PC-3 (cell line): ENCODE measurements around the gene ATE1.

Source experiments
- CTCF ChIP-seq: fragments of 300-600 bp; sonication (generic); conservative IDR thresholded peaks from 2 replicates; pipeline ENCODE4 v1.5.1; 2017; ENCODE audit warnings: antibody characterized with exemption, low read depth, mild to moderate bottlenecking, low read length
- EZH2 ChIP-seq: fragments of 300-600 bp; sonication (generic); IDR thresholded peaks from one replicate; pipeline ENCODE4 v1.6.1; 2017; ENCODE audit warnings: antibody characterized with exemption, mild to moderate bottlenecking, low read length; ENCODE audit not compliant: unreplicated experiment

- no peak for TF ChIP-seq CTCF
- TF ChIP-seq EZH2, result no peak
Measured at GRCh38 chr10:121695731-121696464, 231.9 kb downstream of the ATE1 start.
